Activated CD8-positive, alpha-beta T cell treated with anti-CD3 and anti-CD28 coated beads, Interleukin-2, amount 10 ng/mL, durations not matched to agents 7 days and 5 days (primary cell): ENCODE results near the gene ADGRD1. TPM values are rescaled to one million over a fixed set of nuclear protein-coding genes. Genes with fewer than 3 reads are reported as not detected.
"Not testable (repeated sequence)": the region's sequence is repeated elsewhere in the genome, so short reads cannot be mapped to it uniquely, and the experiment has no call there.

Source experiments
- ATAC-seq: fragments of 150-1000 bp; cut with Tn5 transposase; one replicate; pipeline ENCODE4 v1.10.0; 2021; ENCODE audit warnings: moderate library complexity
- CTCF ChIA-PET: fragments of 350-600 bp; sonication (Branson Sonifier 250); formaldehyde crosslinking; loops from one replicate; lab custom pipeline; 2021; ENCODE audit warnings: antibody characterized with exemption; lab: Charles Lee
- POLR2A ChIA-PET: fragments of 350-600 bp; sonication (Branson Sonifier 250); formaldehyde crosslinking; loops from one replicate; lab custom pipeline; 2021; ENCODE audit warnings: antibody characterized with exemption; lab: Charles Lee
- DNase-seq: peaks from one replicate; pipeline ENCODE4 v3.0.0-alpha.2; 2020
- H3K27ac Mint-ChIP-seq: one replicate; pipeline ENCODE4 v1.8.0; 2021; ENCODE audit warnings: mild to moderate bottlenecking, mixed read lengths
- H3K27me3 Mint-ChIP-seq: one replicate; pipeline ENCODE4 v1.8.0; 2021; ENCODE audit warnings: low read depth, mixed read lengths
- H3K36me3 Mint-ChIP-seq: one replicate; pipeline ENCODE4 v1.8.0; 2021; ENCODE audit warnings: low read depth, mixed read lengths
- H3K4me1 Mint-ChIP-seq: one replicate; pipeline ENCODE4 v1.8.0; 2021; ENCODE audit warnings: low read depth, mixed read lengths
- H3K4me3 Mint-ChIP-seq: one replicate; pipeline ENCODE4 v1.8.0; 2021; ENCODE audit warnings: mild to moderate bottlenecking, mixed read lengths
- H3K9me3 Mint-ChIP-seq: one replicate; pipeline ENCODE4 v1.8.0; 2022; ENCODE audit warnings: mixed read lengths; ENCODE audit not compliant: insufficient read depth
- total RNA-seq, 2 experiments: library from RNA; stranded (reverse); gene quantifications; one replicate each; pipeline ENCODE4 v1.2.3, GENCODE V29; 2021

The ADGRD1 gene
- total RNA-seq, 2 experiments from 2014 or later, result not detected

- Mint-ChIP-seq H3K4me3 (no peak overlapping the region), H3K36me3 (no peaks in the 10 kb centered on the region), H3K27ac (no peak overlapping the region), H3K9me3 (no peaks in the 10 kb centered on the region), H3K27me3 (no peaks in the 10 kb centered on the region), H3K4me1 (no peaks in the 10 kb centered on the region)
- CTCF ChIA-PET, result no interaction called here
- POLR2A ChIA-PET, result interaction anchor here (0.5 kb wide), 1 partner anchor 717 kb away, joined by 3 read pairs; no protein-coding TSS in a partner anchor
- DNase-seq (no peak), ATAC-seq (no peak)
Observed at GRCh38 chr12:131120831-131121271, 167.1 kb downstream of the ADGRD1 start.

DNA sequence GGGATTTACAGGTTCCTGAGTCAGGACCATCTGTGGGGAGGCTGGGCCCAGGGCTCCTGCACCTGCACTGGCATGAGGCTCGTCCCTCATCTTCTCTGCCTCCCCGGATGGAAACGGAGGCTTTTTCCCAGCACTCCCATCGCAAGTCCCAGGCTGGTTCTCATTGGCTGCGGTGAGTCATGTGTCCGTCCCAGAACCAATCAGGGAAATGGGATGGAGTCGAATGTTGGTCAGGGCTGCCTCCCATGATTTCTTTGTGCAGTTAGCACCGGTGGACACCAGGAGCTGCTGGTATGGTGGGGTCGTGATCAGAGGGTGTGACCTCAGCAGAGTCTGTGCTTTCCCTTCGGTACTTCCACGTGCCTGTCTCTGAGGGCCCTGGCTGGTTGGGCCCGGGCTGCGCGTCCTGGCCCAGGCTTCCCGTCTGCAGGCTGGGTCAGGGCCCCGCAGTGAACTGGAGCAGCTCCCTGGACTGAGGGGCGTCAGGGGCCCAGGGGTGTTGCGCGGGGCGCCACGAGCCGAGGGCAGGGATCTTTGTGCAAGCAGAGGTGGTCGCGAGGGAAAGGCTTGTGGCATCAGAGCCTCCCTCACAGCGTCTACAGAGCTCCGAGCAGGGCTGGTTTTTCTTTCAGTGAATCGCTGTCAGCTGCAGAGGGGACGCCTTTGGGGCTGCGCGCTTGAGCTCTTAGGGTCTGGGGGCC lies 168.1 kb downstream of the ADGRD1 start:
- no peak overlapping the region for H3K4me3 Mint-ChIP-seq
- ChIA-PET CTCF (no interaction called here), POLR2A (no interaction called here)
- no peak overlapping the region for H3K27ac Mint-ChIP-seq
- no peaks in the 10 kb centered on the region for H3K4me1 Mint-ChIP-seq
- no peaks in the 10 kb centered on the region for H3K9me3 Mint-ChIP-seq
- H3K36me3 Mint-ChIP-seq, result no peaks in the 10 kb centered on the region
- DNase-seq, result no peak
- no peaks in the 10 kb centered on the region for H3K27me3 Mint-ChIP-seq
- ATAC-seq, result no peak

DNA sequence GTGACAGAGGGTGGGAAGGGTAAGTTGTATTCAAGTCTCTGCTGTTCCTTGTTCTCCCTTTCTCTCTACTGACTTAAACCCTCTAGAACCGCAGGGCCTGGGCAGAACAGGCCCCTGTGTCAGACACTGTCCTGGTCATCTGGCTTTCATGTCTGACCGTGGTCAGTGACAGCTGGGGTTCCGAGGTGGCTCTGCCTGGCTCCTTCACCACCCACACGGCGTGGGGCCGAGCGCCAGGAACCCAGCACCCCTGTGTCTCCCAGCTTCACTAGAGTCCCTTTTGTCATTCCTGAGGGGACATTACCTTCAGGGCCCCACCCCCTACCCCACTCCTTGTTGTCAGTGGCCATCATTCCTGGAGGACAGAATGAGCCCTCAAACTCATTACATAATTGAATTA lies 168.9 kb downstream of the ADGRD1 start:
- H3K9me3 Mint-ChIP-seq, result no peaks in the 10 kb centered on the region
- H3K4me1 Mint-ChIP-seq, result no peaks in the 10 kb centered on the region

DNA sequence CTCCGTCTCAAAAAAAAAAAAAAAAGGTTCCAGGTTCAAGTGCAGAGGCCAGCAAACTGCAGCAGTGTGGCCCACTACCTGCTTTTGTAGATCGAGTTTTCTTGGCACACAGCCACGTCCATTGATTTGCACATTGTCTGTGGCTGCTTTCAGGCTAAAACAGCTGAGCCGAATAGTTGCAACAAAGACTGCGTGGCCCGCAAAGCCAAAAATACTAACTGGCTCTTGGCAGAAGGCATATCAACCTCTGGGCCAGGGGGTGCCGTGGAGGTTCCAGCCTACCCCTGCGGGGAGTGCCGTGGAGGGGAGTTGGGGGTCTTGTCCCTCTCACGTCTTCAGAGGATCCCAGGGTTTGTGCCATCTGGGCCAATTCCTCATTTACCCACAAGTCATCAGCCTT lies 170.1 kb downstream of the ADGRD1 start:
- no peaks in the 10 kb centered on the region for H3K9me3 Mint-ChIP-seq
- H3K27me3 Mint-ChIP-seq, result no peaks in the 10 kb centered on the region
- DNase-seq, result no peak
- POLR2A ChIA-PET, result no interaction called here
- no peaks in the 10 kb centered on the region for H3K36me3 Mint-ChIP-seq
- no peak for ATAC-seq
- H3K4me3 Mint-ChIP-seq, result no peak overlapping the region
- H3K4me1 Mint-ChIP-seq, result no peaks in the 10 kb centered on the region
- no peak overlapping the region for H3K27ac Mint-ChIP-seq
- CTCF ChIA-PET, result interaction anchor here (1.2 kb wide), 1 partner anchor 18 kb away, joined by 4 read pairs; no protein-coding TSS in a partner anchor

More for the DNA sequence above, 168.9 kb downstream of the ADGRD1 start:
- ChIA-PET POLR2A (interaction anchor here (0.6 kb wide), 1 partner anchor 306 kb away, joined by 3 read pairs; no protein-coding TSS in a partner anchor), CTCF (no interaction called here)
- Mint-ChIP-seq H3K36me3 (no peaks in the 10 kb centered on the region), H3K27ac (no peak overlapping the region), H3K4me3 (no peak overlapping the region), H3K27me3 (no peaks in the 10 kb centered on the region)
- ATAC-seq, result no peak
- no peak for DNase-seq

DNA sequence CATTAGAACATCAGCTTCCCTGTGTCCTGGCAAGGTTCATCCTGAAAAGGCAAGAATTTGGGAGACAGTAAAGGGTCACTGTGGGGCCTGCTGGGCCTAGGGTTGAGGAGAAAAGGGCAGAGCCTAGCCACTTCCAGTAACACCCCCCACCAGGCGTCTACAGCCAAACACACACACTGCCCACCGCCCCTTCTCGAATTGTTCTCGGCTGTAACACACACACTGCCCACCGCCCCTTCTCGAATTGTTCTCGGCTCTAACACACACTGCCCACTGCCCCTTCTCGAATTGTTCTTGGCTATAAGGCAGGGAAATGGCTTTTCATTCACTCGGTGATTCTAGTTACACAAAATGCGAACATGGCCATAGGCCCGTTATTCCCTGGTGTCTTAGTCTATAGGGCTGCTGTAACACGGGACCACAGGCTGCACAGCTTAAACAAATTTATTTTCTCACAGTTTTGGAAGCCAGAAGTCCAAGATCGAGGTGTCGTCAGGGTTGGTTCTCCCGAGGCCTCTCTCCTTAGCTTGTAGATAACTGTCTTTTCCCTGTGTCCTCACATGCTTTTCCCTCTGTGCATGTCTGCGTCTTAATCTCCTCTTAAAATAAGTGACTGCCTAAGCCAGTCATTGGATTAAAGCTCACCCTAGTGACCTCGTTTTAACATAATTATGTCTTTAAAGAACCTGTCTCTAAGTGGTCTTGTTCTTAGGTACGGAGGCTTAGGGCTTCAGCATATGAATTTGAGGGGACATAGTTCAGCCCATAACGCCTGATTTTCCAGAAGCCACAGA lies 171.0 kb downstream of the ADGRD1 start:
- H3K9me3 Mint-ChIP-seq, result no peaks in the 10 kb centered on the region
- H3K4me1 Mint-ChIP-seq, result no peaks in the 10 kb centered on the region
- no peaks in the 10 kb centered on the region for H3K27me3 Mint-ChIP-seq
- CTCF ChIA-PET, result interaction anchor here (1.2 kb wide), 1 partner anchor 19 kb away, joined by 4 read pairs; no protein-coding TSS in a partner anchor
- POLR2A ChIA-PET, result no interaction called here
- DNase-seq (no peak), ATAC-seq (no peak)
- no peak overlapping the region for H3K4me3 Mint-ChIP-seq
- no peak overlapping the region for H3K27ac Mint-ChIP-seq
- no peaks in the 10 kb centered on the region for H3K36me3 Mint-ChIP-seq

DNA sequence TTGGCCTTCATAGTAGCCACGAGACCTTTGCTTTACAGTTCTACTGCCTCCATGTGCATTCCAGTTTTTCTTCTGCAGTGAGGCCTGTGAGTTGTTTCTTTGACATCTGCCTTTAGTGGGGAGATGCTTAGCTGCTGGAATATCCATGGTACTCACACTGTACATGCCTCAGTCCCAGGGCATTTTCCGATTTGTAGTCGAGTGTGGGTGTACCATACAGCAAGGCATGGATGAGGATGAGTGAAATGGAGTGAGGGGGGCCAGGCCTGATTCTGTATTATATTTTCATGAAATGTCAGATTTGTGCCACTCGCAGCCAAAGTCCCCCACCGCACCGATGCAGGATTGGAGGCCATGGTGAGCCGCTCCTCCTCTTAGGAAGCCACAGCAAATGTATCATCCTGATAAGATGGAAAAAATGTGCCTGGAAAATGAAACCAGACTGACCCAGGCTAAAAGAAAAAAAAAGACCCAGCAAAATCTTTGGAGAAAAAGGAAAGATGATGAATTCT lies 173.0 kb downstream of the ADGRD1 start:
- DNase-seq, result no peak
- no peaks in the 10 kb centered on the region for H3K27me3 Mint-ChIP-seq
- H3K36me3 Mint-ChIP-seq, result no peaks in the 10 kb centered on the region
- ChIA-PET POLR2A (no interaction called here), CTCF (no interaction called here)
- no peak overlapping the region for H3K4me3 Mint-ChIP-seq
- no peaks in the 10 kb centered on the region for H3K9me3 Mint-ChIP-seq
- no peak for ATAC-seq
- no peak overlapping the region for H3K27ac Mint-ChIP-seq
- H3K4me1 Mint-ChIP-seq, result no peaks in the 10 kb centered on the region

DNA sequence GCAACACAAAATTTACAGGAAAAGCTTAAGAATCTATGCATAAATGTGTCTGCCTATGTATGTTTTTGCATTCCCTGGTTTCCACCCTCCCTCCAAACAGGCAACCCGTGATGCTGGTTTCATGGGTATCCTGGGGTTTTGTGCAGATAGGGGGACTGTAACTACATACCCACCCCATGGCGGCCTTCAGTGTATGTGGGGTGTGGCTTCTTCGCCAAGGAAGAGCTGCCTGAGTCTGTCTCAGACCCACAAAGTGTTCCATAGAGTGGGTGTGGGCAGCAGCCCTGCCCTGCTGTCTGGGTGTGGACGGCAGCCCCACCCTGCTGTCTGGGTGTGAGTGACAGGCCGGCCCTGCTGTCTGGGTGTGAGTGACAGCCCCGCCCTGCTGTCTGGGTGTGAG lies 174.8 kb downstream of the ADGRD1 start:
- POLR2A ChIA-PET, result interaction anchor here (0.6 kb wide), 1 partner anchor 390 kb away, joined by 3 read pairs; no protein-coding TSS in a partner anchor
- CTCF ChIA-PET, result interaction anchor here (1.3 kb wide), 1 partner anchor 23 kb away, joined by 3 read pairs; no protein-coding TSS in a partner anchor
- Mint-ChIP-seq H3K27me3 (no peaks in the 10 kb centered on the region), H3K4me3 (no peak overlapping the region), H3K4me1 (no peaks in the 10 kb centered on the region), H3K27ac (no peak overlapping the region), H3K9me3 (no peaks in the 10 kb centered on the region), H3K36me3 (no peaks in the 10 kb centered on the region)
- ATAC-seq (no peak), DNase-seq (no peak)

GRCh38 chr12:131128966-131129619 lies 175.4 kb downstream of the ADGRD1 start:
- DNase-seq, POLR2A ChIA-PET, H3K4me3 Mint-ChIP-seq, ATAC-seq, H3K4me1 Mint-ChIP-seq, CTCF ChIA-PET, H3K27ac Mint-ChIP-seq, H3K36me3 Mint-ChIP-seq, H3K27me3 Mint-ChIP-seq, H3K9me3 Mint-ChIP-seq: not testable (repeated sequence)

GRCh38 chr12:131129839-131130238 lies 176.1 kb downstream of the ADGRD1 start:
- Mint-ChIP-seq H3K36me3 (no peaks in the 10 kb centered on the region), H3K4me3 (no peak overlapping the region), H3K9me3 (no peaks in the 10 kb centered on the region), H3K27me3 (no peaks in the 10 kb centered on the region), H3K4me1 (no peaks in the 10 kb centered on the region), H3K27ac (no peak overlapping the region)
- CTCF ChIA-PET, result no interaction called here
- DNase-seq (no peak), ATAC-seq (no peak)
- POLR2A ChIA-PET, result no interaction called here

- no peaks in the 10 kb centered on the region for H3K9me3 Mint-ChIP-seq
- no peaks in the 10 kb centered on the region for H3K4me1 Mint-ChIP-seq
- H3K27ac Mint-ChIP-seq, result no peak overlapping the region
- POLR2A ChIA-PET, result no interaction called here
- DNase-seq (no peak), ATAC-seq (no peak)
- no peak overlapping the region for H3K4me3 Mint-ChIP-seq
- H3K36me3 Mint-ChIP-seq, result no peaks in the 10 kb centered on the region
- CTCF ChIA-PET, result interaction anchor here (6.7 kb wide), 1 partner anchor 26 kb away, joined by 104 read pairs; no protein-coding TSS in a partner anchor
- no peaks in the 10 kb centered on the region for H3K27me3 Mint-ChIP-seq
Observed at GRCh38 chr12:131130311-131130911, 176.7 kb downstream of the ADGRD1 start.

DNA sequence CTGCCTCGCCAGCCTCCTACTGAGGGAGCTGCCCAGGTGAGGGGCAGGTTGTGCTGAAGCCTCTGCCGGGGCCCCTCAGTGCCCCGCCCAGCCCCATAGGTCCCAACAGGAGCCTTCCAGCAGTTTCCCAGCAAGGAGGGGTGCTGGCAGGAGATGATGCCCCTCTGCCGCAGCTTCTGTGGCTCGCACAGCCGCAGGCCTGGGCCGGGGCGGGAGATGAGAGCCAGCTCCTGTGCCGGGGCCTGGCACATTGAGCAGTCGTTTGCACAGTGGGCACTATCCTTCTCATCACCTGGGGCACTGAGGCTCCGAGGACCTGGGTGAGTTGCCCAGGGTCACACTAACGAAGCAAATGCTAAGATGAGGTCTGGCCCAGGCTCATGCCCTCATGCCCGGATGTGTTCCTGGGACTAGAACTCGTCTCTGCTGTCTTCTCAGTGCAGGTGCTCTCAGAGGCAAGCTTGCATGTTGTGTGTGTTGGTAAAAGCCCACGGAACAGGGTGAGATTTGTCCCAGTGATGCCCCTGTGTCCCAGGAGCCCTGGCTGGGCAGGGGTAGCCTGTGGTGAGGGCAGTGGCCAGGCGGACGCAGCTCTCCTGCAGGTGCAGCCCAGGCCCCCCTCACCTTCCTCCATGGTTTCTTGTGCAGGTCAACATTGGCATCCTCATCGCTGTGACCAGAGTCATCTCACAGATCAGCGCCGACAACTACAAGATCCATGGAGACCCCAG lies 177.5 kb downstream of the ADGRD1 start:
- DNase-seq (no peak), ATAC-seq (no peak)
- H3K4me1 Mint-ChIP-seq, result no peaks in the 10 kb centered on the region
- no peak overlapping the region for H3K4me3 Mint-ChIP-seq
- no peak overlapping the region for H3K27ac Mint-ChIP-seq
- H3K27me3 Mint-ChIP-seq, result no peaks in the 10 kb centered on the region
- H3K36me3 Mint-ChIP-seq, result no peaks in the 10 kb centered on the region
- ChIA-PET CTCF (interaction anchor here (1.1 to 6.7 kb wide), 5 partner anchors 15 to 306 kb away, joined by 3 to 104 read pairs (median 5); no protein-coding TSS in a partner anchor), POLR2A (no interaction called here)
- H3K9me3 Mint-ChIP-seq, result no peaks in the 10 kb centered on the region
